GM12872 (cell line): ENCODE data around the gene PHF21A.

Source experiments
- CTCF ChIP-seq: IDR thresholded peaks from 3 replicates; pipeline ENCODE4 v1.5.1; 2011; ENCODE audit warnings: low read depth, mild to moderate bottlenecking, low read length, moderate library complexity; ENCODE audit not compliant: insufficient read depth

The PHF21A gene

GRCh38 chr11:46105134-46105628, 16.1 kb downstream of the PHF21A start:
- no peak for TF ChIP-seq CTCF

GRCh38 chr11:46102843-46103242, 18.4 kb downstream of the PHF21A start:
- TF ChIP-seq CTCF, result no peak

- no peak for TF ChIP-seq CTCF
Measured at GRCh38 chr11:46100670-46101069, 20.6 kb downstream of the PHF21A start.

- TF ChIP-seq CTCF, result no peak
Measured at GRCh38 chr11:46099963-46100316, 21.3 kb downstream of the PHF21A start.

GRCh38 chr11:46090375-46090774, 30.9 kb downstream of the PHF21A start:
- TF ChIP-seq CTCF, result no peak

- TF ChIP-seq CTCF, result no peak
Measured at GRCh38 chr11:46079662-46080061, 41.6 kb downstream of the PHF21A start.

GRCh38 chr11:46075928-46076327, 45.3 kb downstream of the PHF21A start:
- TF ChIP-seq CTCF, result no peak

- TF ChIP-seq CTCF, result no peak
Measured at GRCh38 chr11:46075168-46075567, 46.1 kb downstream of the PHF21A start.
